Skin of body (tissue), 2 donors: ENCODE results near the gene PRAMEF14. TPM values are rescaled to one million over a fixed set of nuclear protein-coding genes. Genes with fewer than 3 reads are reported as not detected.
A peak's percentile ranks its signal among the peaks of the same experiment; 100 is the strongest.
"Not testable (repeated sequence)": the region's sequence is repeated elsewhere in the genome, so short reads cannot be mapped to it uniquely, and the experiment has no call there.

Source experiments
- DNase-seq: peaks from one replicate; lab custom pipeline; 2025; lab: John Stamatoyannopoulos, UW
- total RNA-seq: library from RNA; depleted of rRNA; stranded (reverse); fragments of >200 nt; gene quantifications from one replicate; pipeline ENCODE4 v1.2.3, GENCODE V29; 2014

PRAMEF14 gene
- not detected for total RNA-seq

GRCh38 chr1:13347034-13347433, at the start of gene PRAMEF14:
TSS of gene PRAMEF14 (minus strand) at chr1:13347134. CDS start at chr1:13345314, 1,820 bp downstream.
- not testable (repeated sequence) for DNase-seq

DNA sequence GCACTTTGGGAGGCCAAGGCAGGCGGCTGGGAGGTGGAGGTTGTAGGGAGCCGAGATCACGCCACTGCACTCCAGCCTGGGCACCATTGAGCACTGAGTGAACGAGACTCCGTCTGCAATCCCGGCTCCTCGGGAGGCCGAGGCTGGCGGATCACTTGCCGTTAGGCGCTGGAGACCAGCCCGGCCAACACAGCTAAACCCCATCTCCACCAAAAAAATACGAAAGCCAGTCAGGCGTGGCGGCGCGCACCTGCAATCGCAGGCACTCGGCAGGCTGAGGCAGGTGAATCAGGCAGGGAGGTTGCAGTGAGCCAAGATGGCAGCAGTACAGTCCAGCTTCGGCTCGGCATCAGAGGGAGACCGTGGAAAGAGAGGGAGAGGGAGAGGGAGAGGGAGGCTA, 48.4 kb upstream of the PRAMEF14 start:
- not testable (repeated sequence) for DNase-seq

DNA sequence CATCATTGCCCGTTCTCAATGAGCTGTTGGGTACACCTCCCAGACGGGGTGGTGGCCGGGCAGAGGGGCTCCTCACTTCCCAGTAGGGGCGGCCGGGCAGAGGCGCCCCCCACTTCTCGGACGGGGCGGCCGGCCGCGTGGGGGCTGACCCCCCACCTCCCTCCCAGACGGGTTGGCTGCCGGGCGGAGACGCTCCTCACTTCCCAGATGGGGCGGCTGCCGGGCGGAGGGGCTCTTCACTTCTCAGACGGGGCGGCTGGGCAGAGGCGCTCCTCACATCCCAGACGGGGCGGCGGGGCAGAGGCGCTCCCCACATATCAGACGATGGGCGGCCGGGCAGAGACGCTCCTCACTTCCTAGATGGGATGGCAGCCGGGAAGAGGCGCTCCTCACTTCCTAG, 47.8 kb upstream of the PRAMEF14 start:
- DNase-seq: not testable (repeated sequence)

- DNase-seq: not testable (repeated sequence)
Observed at GRCh38 chr1:13393004-13393403, 46.1 kb upstream of the PRAMEF14 start.

DNA sequence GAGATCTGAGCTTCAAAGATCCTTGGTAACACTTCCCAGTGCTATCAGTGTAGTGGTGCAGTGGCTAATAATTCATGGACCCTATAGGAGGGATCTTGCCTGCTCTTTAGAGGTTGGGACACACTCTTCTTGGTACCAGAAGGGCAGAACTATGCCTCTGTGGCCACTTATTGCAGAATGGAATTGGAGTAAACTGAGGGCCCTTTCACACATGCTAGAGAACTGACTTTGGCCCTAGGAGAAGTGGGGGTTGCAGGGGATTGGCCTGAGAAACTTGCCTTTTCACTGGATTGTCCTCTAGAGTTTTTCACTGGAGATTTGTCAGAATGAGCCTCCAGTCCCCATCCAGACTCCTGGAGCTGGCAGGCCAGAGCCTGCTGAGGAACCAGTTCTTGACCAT, 42.4 kb upstream of the PRAMEF14 start, which contains the start of gene PRAMEF17:
PRAMEF17 (plus strand) TSS at position 301 of the 400 bp plus-strand sequence; CDS start at position 327, 26 bp downstream.
- not testable (repeated sequence) for DNase-seq

DNA sequence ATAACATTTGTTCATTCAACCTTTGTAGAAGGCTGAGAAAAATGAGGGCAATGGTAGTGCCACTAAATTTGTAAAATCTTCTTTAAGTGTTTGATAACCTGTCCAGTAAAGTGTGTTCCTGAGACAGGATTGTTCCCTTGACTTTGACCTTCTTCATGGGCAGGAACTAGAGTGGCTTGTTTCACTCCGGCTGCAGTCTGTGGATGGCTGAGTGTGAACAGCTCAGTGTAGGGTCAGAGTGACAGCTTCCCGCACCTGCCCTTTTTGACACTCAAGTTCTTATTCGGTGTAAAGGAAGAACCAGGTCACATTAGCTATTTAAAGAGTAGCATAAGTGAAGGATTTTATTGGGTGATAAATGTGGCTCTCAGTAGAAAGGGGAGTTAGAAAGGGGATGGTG, 33.4 kb upstream of the PRAMEF14 start:
- not testable (repeated sequence) for DNase-seq

- not testable (repeated sequence) for DNase-seq
Observed at GRCh38 chr1:13378983-13379382, 32.0 kb upstream of the PRAMEF14 start.

- DNase-seq: not testable (repeated sequence)
Observed at GRCh38 chr1:13368544-13368943, 21.6 kb upstream of the PRAMEF14 start.

DNA sequence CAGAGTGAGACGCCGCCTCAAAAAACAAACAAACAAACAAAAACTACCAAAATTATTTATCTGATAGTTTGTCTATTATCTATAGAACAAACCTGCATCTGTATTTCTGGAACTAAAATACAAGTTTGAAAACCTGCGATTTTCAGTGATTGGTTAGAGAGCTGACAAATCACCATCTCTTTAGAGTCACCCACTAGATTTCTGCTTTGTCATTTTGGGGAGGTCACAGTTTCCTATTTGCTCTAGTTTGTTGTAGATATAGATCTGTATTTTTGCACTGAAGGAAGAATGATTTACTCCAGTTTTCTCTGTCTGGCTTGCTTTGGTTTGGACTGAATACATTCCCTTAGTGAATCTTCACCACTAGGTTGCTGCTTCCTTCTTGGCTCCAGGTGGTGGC, 19.6 kb upstream of the PRAMEF14 start:
- not testable (repeated sequence) for DNase-seq

GRCh38 chr1:13364928-13365327, 18.0 kb upstream of the PRAMEF14 start:
- DNase-seq: not testable (repeated sequence)

DNA sequence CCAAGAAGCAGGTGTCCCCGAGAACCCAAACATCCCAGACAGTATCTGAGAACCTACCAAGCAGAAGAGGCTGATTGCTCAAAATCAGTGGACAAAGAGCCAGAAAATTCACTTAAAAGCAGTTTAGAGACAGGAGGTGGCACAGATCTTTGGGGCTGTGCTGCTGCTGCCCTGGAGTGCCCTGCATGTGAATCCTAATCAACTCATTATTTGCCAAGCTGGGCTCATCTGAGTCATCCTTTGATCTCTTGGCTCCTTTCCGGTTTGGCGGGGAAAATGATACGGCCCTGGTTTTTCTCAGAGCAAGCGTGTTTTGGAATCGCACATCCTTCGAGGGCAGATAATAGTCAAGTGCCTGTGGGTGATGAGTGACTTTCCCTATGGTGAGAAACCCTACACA, 15.4 kb upstream of the PRAMEF14 start:
- DNase-seq: not testable (repeated sequence)

GRCh38 chr1:13356774-13357173, 9.8 kb upstream of the PRAMEF14 start:
- DNase-seq: peak; percentile 4

- DNase-seq: not testable (repeated sequence)
Observed at GRCh38 chr1:13354475-13354874, 7.5 kb upstream of the PRAMEF14 start.

- not testable (repeated sequence) for DNase-seq
Observed at GRCh38 chr1:13353476-13353875, 6.5 kb upstream of the PRAMEF14 start.

- DNase-seq: not testable (repeated sequence)
Observed at GRCh38 chr1:13342496-13342895, 4.4 kb downstream of the PRAMEF14 start.

- DNase-seq: not testable (repeated sequence)
Observed at GRCh38 chr1:13315281-13315680, 31.7 kb downstream of the PRAMEF14 start, which contains the start of gene PRAMEF15. TSS of gene PRAMEF15 (plus strand) at chr1:13315581. CDS start at chr1:13318408, 2,827 bp downstream.

DNA sequence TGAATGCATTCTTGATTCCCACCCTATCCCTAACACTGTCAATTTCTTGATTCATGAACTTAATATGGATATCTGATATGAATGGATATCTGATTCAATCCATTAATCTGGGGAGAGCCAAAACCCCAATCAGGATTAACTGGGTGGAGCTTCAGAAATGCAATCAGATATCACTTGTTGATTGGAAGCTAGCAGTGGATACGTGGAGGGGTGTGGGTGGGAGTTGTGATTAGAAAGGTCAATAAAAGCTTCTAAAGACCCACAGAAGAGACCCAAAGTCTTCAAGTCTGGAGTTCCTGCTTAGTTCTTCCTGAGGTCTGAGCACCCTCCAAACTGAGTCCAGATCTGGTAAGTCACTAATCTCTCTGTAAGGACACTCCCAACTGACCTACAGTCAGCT, 43.7 kb downstream of the PRAMEF14 start, which contains the start of gene PRAMEF33:
PRAMEF33 (plus strand) TSS at position 301 of the 400 bp plus-strand sequence. CDS start 2,416 bp downstream, outside the sequence.
- not testable (repeated sequence) for DNase-seq

- not testable (repeated sequence) for DNase-seq
Observed at GRCh38 chr1:13302197-13302596, 44.7 kb downstream of the PRAMEF14 start.

DNA sequence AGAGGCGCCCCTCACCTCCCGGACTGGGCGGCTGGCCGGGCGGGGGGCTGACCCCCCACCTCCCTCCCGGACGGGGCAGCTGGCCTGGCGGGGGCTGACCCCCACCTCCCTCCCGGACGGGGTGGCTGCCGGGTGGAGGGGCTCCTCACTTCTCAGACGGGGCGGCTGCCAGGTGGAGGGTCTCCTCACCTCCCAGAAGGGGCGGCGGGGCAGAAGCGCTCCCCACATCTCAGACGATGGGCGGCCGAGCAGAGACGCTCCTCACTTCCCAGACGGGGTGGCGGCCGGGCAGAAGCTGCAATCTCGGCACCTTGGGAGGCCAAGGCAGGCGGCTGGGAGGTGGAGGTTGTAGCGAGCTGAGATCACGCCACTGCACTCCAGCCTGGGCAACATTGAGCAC, 48.2 kb downstream of the PRAMEF14 start:
- DNase-seq: not testable (repeated sequence)

- not testable (repeated sequence) for DNase-seq
Observed at GRCh38 chr1:13297216-13297931, 49.6 kb downstream of the PRAMEF14 start.
